Measurements from ENCODE around the gene CCDC148.

The CCDC148 gene

DNA sequence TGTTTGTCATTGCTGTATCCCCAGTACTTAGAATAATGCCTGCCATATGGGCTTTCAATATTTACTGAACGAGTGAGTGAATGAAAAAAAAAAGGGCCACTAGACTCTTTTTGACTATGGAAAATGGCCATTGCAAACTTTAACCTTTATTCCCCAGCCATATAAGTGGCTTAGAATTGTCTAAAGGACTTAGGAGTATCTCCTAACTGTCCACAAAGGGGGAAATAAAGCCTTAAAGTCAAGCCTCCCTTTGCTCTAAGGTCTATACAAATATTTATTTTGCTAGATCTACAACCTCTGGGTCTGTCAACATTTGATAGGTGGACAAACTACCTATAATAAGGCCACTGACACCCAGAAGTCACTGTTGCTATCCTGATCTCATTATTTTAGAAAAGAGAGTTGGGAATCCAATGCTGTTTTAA is 329.2 kb downstream of the CCDC148 start:
- Histone ChIP-seq H3K9me3 (no peaks in the 10 kb centered on the region), H3K4me1 (no peaks in the 10 kb centered on the region), H3K4me3 (no peak overlapping the region), H3K36me3 (replicated peaks) (no peaks in the 10 kb centered on the region), H3K27me3 (ENCODE audit: low read depth) (no peaks in the 10 kb centered on the region)
- no peak for DNase-seq (ENCODE audit: low spot score in 2 of 2)
- in situ Hi-C loops (cut with MboI; ENCODE audit: low sequenced_read_pairs): no loop called here

DNA sequence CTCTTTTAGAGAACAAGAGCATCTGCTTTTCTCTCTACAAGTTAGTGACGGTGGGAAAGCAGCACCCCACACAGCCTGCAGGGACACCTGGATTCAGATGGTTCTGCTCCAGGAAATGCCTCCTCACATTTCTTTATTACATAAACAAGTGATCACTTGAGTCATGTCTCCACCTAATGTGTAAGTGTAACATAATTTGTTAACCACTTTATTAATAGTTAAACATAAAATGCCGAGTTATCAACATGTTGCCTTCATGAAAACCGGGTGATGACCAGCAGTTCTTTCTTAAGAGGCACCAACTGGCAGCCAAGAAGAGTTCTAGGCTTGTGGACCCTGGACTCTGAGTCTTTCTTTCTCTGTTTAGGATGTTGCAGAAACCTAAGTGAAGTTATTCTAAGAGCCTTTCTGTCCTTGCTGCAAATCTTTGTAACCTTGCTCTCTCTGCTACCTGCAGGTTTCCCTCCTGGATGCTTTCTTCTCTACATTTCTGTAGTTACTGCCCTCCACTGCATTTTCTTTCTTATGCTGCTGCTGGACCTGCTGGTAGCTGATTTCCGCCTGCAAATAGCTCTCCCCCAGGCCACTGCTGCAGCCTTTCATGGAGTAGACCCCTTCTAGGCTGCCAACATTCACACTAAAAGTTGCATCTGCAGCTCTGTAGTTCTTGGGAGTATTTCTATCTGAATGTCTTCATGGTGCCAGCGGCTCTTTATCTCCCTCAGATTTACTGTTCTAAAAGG is 330.6 kb downstream of the CCDC148 start:
- H3K4me1 ChIP-seq: peaks cover 5% of the 10 kb centered on the region; the same call in 1 of the 2 replicates
- H3K27me3 ChIP-seq (ENCODE audit: low read depth): no peaks in the 10 kb centered on the region
- H3K9me3 ChIP-seq: no peaks in the 10 kb centered on the region
- DNase-seq (ENCODE audit: low spot score in 2 of 2): no peak
- H3K36me3 ChIP-seq (replicated peaks): no peaks in the 10 kb centered on the region
- H3K4me3 ChIP-seq: no peak overlapping the region
- in situ Hi-C loops (cut with MboI; ENCODE audit: low sequenced_read_pairs): no loop called here

- peaks cover 13% of the 10 kb centered on the region for H3K4me1 ChIP-seq
- H3K9me3 ChIP-seq: no peaks in the 10 kb centered on the region
- H3K27me3 ChIP-seq (ENCODE audit: low read depth): no peaks in the 10 kb centered on the region
- in situ Hi-C loops (cut with MboI; ENCODE audit: low sequenced_read_pairs): no loop called here
- DNase-seq (ENCODE audit: low spot score in 2 of 2): no peak
- H3K4me3 ChIP-seq: no peak overlapping the region
- H3K36me3 ChIP-seq (replicated peaks): no peaks in the 10 kb centered on the region
Observed at GRCh38 chr2:158124896-158125295, 331.7 kb downstream of the CCDC148 start.
